GM21423 (cell line): Measurements from ENCODE around the gene MPG.
"Not testable (repeated sequence)": the region's sequence is repeated elsewhere in the genome, so short reads cannot be mapped to it uniquely, and the experiment has no call there.

Experiments used
- ATAC-seq: cut with Tn5 transposase; IDR thresholded peaks from one replicate; pipeline ENCODE4 v1.9.1; 2021; ENCODE audit warnings: mild to moderate bottlenecking, moderate library complexity; ENCODE audit not compliant: unreplicated experiment

Gene MPG, protein sequence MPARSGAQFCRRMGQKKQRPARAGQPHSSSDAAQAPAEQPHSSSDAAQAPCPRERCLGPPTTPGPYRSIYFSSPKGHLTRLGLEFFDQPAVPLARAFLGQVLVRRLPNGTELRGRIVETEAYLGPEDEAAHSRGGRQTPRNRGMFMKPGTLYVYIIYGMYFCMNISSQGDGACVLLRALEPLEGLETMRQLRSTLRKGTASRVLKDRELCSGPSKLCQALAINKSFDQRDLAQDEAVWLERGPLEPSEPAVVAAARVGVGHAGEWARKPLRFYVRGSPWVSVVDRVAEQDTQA

DNA sequence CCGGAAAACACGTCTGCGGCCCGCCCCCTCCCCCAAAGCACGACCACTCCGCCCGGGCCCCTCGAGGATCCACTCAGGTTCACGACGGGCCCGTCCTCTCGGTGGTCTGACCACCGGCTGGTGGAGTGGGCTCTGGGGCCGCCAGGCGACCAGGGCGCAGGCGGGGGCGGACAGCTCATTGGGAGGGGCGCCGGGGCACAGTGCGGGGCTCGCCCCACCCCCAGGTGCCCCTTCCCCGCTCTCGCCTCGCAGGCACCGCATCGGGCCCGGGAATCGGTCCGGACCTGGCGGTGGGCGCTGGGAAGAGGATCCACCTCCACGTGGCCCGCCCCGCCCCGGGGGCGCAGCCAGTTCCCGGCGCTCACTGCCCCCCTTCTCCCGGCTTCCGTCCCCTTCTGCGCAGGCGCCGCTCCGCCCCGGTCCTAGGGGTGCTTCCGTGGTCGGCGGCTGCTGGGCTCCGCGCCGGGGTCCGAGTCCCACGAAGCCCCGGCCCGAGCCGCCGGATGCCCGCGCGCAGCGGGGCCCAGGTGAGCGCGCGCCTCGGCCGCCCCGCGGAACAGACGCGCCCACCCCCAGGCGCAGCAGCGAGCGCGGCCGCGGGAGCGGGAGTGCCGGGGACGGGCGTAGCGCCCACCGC is at the start of gene MPG:
Gene MPG, plus strand, starts transcription at position 419 of the 637 bp plus-strand sequence. Its CDS starts 85 bp downstream, at position 504.
- ATAC-seq, result peak; percentile 60

DNA sequence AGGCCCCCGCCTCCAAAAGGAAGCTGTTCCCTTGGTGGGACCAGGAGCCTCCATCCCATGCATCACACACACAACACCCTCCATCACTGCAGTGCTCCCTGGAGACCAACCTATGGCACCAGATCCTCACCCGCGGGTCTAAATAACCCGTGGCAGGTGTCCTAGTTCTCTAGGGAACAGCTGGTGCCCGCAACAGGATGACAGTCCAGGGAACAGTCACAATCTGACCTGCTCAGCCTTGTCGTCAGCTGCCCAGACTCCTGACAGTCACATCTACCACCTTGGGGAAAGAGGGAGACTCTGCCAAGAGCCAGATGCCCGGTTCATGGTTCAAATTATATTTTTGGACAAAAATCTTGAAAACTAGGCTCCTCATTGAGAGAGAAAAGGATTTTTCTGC is 47.4 kb upstream of the MPG start:
- not testable (repeated sequence) for ATAC-seq

DNA sequence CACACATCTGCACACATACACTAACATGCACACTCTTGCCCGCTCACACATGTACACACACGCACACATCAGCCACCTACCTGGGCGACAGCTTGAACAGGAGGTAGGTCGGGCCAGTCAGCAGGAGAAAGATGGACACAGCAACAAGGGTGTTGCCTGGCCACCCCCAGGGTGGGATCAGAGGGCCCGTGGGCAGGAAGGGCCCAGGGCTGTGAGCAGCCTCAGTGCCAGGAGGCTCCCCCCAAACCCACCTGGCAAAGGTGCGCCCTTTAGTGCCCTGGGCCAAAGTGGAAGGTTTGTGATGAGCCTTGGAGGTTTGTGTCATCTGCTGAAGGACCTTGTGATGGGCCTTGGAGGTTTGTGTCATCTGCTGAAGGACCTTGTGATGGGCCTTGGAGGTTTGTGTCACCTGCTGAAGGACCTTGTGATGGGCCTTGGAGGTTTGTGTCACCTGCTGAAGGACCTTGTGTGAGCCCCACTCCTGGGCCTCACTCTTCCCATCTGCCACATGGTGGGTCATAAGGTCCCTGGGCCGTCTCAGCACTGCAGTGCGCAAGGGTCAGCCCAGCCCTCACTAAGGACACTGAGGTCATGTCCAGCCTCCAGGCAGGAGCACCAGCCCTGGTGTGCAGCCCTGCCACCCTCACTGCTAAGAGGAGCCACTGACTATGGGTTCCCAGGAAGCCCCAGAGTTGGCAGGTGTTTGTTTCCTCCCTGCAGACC is 44.7 kb upstream of the MPG start:
- ATAC-seq, result not testable (repeated sequence)

DNA sequence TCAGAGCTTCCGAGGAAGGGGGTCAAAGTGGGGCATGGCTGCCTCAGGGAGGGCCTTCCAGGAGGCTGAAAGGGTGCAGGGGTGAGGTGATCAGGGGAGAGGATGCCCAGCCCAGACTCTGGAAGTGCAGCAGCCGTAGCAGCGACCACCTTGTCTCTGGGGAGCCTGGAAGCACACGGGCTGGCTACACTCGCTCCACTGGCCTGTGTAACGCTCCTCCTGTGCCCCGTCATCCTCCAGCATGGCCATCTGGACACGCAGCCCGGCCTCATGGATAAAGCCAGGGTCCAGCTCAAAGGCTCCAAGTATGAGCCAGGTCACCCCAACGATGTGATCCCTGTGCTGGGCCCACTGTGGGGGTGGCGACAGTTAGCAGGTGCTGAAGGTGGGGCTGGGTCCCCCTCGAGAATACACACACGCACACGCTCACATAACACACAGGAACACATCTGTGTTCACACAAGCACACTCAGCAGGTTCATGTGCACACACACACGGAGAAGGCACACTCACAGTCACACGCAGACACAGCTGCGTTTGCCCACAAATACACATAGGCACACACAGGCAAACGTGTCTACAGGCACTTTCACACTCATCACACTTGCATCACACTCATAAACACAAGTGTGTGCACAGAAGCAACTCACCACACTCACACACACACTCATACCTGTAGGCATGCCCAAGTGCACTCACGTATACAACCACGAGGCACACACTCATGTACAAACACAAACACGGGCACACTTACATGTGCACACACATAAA is 44.0 kb upstream of the MPG start:
- ATAC-seq, result no peak

DNA sequence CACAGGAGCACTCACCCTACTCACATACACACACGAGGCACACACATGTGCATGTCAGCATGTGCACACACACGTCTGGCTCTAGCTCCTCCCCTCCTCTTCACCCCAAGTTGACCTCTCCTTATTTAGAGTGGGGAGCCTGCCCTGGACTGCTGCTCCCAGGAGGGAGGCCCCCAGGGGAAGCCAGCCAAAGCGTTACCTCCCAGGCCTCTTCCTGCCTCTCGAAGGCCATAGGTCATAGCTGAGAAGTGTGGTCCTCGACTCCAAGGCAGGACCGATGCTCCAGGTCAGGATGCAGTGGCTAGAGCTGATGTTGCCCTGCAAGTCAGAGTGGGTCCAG is 43.4 kb upstream of the MPG start:
- ATAC-seq, result no peak

DNA sequence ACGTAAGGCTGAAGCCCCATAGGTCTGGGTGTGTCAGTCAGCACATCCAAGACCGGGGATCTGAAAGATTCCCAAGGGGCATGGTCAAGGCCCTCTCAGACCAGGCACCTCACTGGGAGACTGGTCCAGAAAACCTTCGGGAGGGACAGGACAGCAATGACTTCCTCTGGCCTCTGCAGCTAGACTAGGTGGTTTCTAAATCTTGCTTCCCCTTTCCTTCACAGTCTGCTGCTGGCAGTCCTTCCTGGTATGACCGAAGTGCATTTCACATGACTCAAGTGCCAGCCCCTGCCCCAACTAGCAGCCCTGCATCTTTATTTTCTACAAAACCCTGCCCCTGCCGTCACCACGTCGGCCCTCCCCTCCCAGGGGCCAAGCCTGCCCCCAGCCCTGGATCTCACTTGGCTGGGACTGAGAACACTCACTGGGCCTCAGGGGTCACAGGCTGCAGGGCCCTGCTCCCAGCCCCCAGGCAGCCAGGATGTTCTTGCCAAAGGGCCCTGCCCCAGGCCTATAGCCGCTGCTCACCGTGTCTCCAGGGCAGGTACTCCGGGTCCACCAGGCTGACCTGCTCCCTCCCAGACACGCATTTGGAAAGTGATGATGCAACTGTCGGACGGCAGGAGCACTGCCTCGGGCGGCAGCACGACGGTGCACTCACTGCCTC is 42.9 kb upstream of the MPG start:
- no peak for ATAC-seq

DNA sequence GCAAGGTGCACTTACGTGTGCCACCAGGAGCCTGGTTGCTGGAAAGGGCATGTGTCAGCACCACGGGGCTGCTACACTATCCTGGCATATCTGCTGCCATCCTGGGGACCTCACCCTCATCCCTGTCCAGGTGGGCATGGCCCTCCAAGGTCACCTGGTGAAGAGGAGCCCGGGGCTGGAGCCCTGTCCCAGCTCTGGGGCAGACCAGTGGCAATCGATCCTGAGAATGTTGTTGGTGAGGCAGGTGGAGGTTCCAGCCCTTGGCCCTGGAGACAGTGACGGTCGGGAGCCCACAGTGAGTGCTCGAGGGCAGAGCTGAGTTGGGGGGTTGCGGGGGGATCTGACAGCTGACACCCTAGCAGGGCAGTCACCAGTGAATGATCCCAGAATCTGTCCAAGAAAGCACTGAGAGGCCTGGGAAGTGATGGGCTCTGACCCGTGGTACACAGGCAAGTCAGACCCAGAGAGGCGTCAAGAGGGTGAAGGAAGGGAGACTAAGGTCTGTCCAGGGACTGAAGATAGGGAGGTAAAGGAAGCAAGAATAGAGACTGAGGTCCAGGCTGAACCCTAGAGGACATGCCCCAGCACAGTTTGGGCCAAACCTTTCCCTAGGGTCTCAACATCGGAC is 42.2 kb upstream of the MPG start:
- no peak for ATAC-seq

DNA sequence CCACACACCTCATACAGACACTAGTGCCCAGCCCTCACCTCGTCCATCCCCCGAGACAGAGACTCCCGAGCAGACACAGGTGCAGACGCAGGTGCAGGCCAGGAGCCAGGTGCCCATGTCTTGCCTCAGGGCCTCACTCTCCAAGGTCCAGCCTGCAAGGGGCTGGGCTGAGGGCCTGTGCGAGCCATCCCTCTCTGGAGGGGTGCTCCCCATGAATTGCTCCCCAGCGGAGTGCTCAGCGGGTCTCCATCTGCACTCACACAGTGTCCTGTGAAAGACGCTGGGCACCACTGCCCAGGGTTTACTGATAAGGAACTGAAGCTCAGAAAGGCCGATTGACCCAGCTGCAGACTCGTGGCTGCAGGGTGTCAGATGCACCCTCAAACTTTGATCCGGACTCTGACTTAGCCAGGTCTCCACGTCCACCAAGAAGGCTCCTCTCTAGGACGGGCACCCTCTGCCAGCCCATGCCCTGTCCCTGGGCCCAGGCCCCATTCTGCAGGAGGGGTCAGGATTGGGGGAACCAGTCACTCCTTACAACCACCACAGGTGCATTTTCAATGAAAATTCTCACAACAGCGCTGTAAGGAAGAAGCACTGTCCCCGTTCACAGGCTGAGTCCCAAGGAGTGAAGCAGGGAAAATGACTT is 41.6 kb upstream of the MPG start:
- no peak for ATAC-seq

DNA sequence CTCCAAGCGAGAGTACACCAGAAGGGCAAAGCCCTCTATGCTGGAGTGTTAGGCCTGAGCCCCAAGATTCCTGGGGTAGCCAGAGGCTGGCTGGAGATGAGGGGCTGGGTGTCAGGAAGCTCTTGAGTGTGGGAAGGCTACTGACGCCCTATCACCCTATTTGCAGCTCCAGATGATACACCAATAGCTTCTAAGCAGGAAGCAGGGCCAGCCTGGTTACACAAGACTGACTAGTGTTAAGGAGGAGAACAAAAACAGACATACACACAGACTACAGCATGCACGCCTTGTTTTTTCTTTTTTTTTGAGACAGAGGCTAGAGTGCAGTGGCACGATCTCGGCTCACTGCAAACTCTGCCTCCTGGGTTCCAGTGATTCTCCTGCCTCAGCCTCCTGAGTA is 40.5 kb upstream of the MPG start:
- ATAC-seq, result no peak

DNA sequence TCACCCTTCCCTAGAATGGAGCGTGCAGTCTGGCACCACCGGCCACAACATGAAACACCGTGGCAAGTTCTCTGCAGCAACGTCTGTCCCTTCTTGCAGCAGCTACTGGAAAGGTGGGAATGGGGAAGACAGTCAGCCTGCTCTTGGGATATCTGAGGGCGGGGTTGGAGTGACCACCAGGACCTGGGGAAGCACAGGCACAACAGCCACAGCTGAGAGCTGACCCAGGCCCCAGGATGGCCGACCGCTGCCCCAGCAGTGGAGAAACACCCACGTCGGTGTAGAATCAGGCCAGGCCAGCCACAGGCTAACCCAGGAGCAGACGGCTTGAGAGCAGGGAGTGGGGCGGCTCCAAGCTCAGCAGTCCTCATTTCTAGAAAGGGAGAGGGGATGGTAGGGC is 39.8 kb upstream of the MPG start:
- ATAC-seq, result not testable (repeated sequence)

DNA sequence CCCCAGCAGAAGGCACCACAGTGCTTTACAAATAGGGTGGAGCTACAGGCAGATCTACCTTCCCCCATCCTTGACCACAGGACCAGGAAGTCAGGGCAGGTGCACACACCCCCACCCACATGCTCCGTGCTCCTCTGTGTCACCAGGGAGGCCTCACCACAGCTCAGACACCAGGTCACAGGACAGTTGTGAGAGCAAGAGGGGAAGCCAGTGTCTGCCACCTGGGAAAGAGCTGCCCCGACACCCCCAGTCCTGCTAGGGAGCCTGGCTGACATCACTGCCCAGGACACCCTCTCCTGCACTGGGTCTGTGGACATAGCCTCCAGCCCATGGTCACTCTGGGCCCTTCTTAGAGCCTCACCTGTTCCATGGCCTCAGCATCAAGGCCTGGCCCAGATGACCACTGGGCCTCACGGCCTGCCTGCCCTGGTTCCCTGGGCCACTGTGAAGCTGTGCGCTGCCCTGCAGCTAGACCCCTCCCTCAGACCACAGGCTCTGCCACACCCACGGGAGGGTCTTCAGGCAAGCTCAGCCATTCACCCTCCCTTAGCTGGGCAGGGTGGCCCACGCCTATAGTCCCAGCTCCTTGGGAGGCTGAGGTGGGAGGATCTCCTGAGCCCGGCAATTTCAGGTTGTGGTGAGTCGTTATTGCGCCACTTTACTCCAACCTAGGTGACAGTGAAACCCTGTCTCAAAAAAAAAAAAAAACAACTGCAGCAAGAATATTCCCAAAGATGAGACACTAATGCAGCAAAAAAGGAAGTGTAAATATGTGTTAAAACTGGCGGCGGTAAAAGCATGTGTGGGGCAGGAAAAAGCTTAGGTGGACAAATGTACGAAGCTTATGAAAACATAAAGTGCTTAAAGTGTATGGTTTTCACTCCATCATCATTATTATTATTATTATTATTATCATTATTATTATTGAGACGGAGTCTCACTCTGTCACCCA is 38.8 kb upstream of the MPG start:
- peak; percentile 75 for ATAC-seq

DNA sequence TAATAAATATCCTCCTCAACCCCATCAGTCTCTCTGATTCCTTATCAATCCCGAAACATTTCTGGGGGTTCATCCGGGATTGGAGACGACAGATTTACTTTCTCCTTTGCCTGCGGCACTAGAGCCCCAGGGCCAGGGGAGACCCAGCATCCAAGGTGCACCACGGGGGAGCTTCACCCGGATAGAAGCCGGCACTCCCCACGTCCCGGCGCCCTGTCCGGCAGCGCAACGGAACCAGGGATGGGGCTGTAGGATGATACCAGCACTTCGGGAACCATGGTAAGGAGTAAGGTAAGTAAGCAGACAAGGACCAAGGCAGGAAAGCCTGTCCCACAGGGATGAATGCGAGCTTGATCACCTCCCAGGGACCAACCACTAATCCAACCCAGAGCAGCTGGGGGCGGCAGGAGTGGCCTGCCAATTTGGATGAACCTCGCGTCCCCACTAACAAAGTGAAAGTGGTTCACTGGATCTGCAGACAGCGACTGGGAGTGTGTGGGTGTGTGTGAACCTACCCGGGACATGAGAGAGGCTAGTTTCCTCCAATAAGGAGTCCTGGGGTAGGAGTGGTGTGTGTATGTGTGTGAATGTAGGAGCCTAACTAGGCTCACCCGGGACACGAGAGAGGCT is 36.5 kb upstream of the MPG start:
- no peak for ATAC-seq

DNA sequence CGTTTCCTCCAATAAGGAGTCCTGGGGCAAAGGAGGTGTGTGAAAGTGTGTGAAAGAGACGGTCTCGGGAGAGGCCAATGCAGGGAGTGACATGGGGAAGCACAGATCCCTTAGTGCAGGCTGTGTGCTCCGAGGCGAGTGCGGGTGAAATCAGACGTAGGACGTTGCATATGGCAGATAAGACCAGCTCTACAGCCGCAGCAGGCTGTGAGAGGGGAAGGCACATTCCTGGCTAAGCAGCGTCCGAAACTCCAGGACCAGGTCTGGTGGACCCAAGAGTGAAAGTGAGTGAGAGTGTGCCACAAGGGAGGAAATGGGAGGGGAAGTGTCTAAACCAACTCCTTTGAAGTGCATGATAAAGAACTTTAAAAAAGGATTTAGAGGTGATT is 36.0 kb upstream of the MPG start:
- no peak for ATAC-seq

DNA sequence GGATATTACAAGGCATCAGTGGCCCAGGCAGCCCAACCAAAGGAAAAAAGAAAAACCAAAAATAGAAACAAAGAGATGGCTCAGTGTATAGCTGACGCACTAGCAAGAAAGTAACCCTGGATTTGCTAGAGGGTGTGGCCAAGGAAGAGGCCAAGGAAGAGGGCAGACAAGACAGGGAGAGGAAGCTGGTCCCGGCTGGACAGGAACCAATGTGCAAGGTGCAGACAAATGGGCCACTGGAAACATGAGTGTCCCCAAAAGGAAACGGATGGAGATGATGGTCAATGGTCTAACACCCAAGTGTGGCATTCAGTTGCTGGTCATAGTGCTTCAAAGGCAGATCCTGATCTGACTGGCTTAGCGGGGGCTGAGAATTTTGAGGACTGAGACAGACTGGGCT is 35.3 kb upstream of the MPG start:
- no peak for ATAC-seq

DNA sequence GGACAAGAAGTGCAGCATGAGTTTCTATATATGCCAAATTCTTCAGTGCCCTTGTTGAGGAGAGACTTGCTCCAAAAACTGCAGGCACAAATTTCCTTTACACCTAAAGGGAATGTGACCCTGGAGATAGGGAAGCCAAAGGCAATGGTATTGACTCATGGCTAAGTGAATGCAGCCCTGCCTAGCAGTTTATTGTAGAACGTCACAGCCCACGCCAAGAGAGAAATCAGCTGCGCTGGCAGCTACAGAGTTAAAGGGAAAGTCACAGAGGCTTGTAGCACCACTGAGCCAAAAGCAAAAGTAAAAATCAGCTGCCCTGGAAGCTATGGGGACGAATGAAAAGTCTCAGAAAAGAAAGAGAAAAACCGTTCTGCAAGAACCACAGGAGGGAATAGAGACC is 34.7 kb upstream of the MPG start:
- no peak for ATAC-seq

DNA sequence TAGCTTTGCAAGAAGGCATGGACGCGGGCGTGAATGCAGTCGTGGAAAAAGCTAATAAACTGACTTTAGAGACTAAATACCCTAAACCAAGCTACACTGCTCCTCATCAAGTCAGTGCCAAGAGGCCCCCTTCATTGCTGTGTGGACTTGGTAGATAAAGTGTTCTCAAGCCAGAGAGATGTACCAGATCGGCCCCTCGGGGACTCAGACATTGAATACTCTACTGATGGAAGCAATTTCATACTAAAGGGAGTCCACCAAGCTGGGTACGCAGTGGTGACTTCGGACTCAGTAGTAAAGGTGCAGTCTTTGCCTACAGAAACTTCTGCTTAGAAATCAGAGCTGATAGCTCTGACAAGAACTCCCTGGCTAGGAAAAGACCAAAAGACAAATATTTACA is 33.4 kb upstream of the MPG start:
- ATAC-seq, result no peak

DNA sequence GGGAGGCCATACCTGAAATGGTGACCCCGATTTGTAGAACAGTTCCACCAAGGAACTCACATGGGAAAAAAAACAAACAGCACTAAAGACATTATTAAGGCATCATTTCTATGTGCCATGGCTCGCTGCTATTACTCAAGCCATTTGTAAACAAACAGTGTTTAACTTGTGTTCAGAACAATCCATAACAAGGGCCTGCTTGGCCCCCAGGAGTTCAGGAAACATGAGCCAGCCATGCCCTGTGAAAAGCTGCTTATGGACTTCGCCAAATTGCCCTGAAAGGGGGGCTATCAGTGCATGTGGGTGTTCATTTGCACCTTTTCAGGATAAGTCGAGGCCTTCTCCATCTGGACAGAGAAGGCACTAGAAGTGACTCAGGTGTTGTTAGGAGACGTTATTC is 32.6 kb upstream of the MPG start:
- no peak for ATAC-seq

DNA sequence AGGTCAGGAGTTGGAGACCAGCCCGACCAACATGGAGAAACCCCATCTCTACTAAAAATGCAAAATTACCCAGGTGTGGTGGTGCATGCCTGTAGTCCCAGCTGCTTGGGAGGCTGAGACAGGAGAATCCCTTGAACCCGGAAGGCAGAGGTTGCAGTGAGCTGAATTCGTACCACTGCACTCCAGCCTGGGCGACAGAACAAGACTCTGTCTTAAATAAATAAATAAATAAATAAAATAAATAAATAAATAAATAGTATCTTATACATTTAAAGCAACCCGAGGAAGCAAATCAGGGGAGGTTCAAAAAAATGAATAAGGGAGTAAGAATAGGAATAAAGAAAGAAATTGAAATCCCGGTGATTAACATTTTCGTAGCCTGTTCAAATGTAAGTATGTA is 31.5 kb upstream of the MPG start:
- not testable (repeated sequence) for ATAC-seq
